NCI-H2196 (cell line): ENCODE measurements around the gene CYTH4.
A peak's percentile ranks its signal among the peaks of the same experiment; 100 is the strongest.

Source experiments
- DNase-seq: peaks from one replicate; lab custom pipeline; 2025; ENCODE audit not compliant: unreplicated experiment; lab: John Stamatoyannopoulos, UW

CYTH4 gene

GRCh38 chr22:37308385-37309200, 26.3 kb downstream of the CYTH4 start:
- no peak for DNase-seq

- no peak for DNase-seq
Observed at GRCh38 chr22:37309211-37310074, 27.1 kb downstream of the CYTH4 start.

- DNase-seq = no peak
Observed at GRCh38 chr22:37310075-37310606, 27.8 kb downstream of the CYTH4 start.

GRCh38 chr22:37310815-37311595, 28.7 kb downstream of the CYTH4 start:
- no peak for DNase-seq

- no peak for DNase-seq
Observed at GRCh38 chr22:37311761-37312312, 29.5 kb downstream of the CYTH4 start.

GRCh38 chr22:37312549-37313183, 30.4 kb downstream of the CYTH4 start:
- no peak for DNase-seq

- no peak for DNase-seq
Observed at GRCh38 chr22:37313376-37314314, 31.3 kb downstream of the CYTH4 start.

- no peak for DNase-seq
Observed at GRCh38 chr22:37314315-37315074, 32.2 kb downstream of the CYTH4 start.

GRCh38 chr22:37316405-37316804, 34.1 kb downstream of the CYTH4 start:
- DNase-seq = no peak

- peak; percentile 48 for DNase-seq
Observed at GRCh38 chr22:37316875-37317371, 34.6 kb downstream of the CYTH4 start.

GRCh38 chr22:37317698-37318210, 35.4 kb downstream of the CYTH4 start:
- no peak for DNase-seq

GRCh38 chr22:37318364-37319109, 36.2 kb downstream of the CYTH4 start:
- no peak for DNase-seq

GRCh38 chr22:37319469-37319868, 37.2 kb downstream of the CYTH4 start:
- no peak for DNase-seq

- no peak for DNase-seq
Observed at GRCh38 chr22:37320726-37321677, 38.7 kb downstream of the CYTH4 start.

GRCh38 chr22:37324340-37325038, 42.2 kb downstream of the CYTH4 start:
- no peak for DNase-seq

- no peak for DNase-seq
Observed at GRCh38 chr22:37325039-37325395, 42.7 kb downstream of the CYTH4 start.
